H9 (cell line): Measurements from ENCODE around the gene TNRC18. TPM values are rescaled to one million over a fixed set of nuclear protein-coding genes. Genes with fewer than 3 reads are reported as not detected.

Experiments
- DNase-seq: peaks from one replicate; pipeline ENCODE4 v3.0.0-alpha.2; 2017
- H2AFZ ChIP-seq: one replicate; pipeline ENCODE4 v1.6.1; 2013; ENCODE audit warnings: mild to moderate bottlenecking, low read length, control low read depth, moderate library complexity
- H2AK5ac ChIP-seq: 2 replicates; pipeline ENCODE4 v1.6.1; 2013; ENCODE audit warnings: low read length, control low read depth, mixed read lengths; ENCODE audit not compliant: insufficient read length
- H2BK120ac ChIP-seq: one replicate; pipeline ENCODE4 v1.6.1; 2013; ENCODE audit warnings: low read depth, mild to moderate bottlenecking, low read length, control low read depth, inconsistent platforms; ENCODE audit not compliant: poor library complexity, severe bottlenecking
- H2BK12ac ChIP-seq: 2 replicates; pipeline ENCODE4 v1.6.1; 2013; ENCODE audit warnings: low read length, control low read depth, mixed read lengths, low read depth; ENCODE audit not compliant: insufficient read length
- H2BK15ac ChIP-seq: 2 replicates; pipeline ENCODE4 v1.6.1; 2013; ENCODE audit warnings: low read depth, low read length, control low read depth
- H2BK20ac ChIP-seq: one replicate; pipeline ENCODE4 v1.6.1; 2013; ENCODE audit warnings: low read depth, mild to moderate bottlenecking, low read length, control low read depth, inconsistent platforms; ENCODE audit not compliant: poor library complexity, severe bottlenecking
- H2BK5ac ChIP-seq: 2 replicates; pipeline ENCODE4 v1.6.1; 2013; ENCODE audit warnings: low read length, control low read depth, mixed read lengths; ENCODE audit not compliant: insufficient read length
- H3K14ac ChIP-seq: 2 replicates; pipeline ENCODE4 v1.6.1; 2013; ENCODE audit warnings: low read length, control low read depth; ENCODE audit not compliant: insufficient read depth
- H3K18ac ChIP-seq: 2 replicates; pipeline ENCODE4 v1.6.1; 2013; ENCODE audit warnings: low read depth, mild to moderate bottlenecking, mixed read lengths, low read length, control low read depth; ENCODE audit not compliant: insufficient read length
- H3K23ac ChIP-seq: 2 replicates; pipeline ENCODE4 v1.6.1; 2013; ENCODE audit warnings: low read length, control low read depth, mixed read lengths, low read depth; ENCODE audit not compliant: insufficient read length
- H3K23me2 ChIP-seq: 2 replicates; pipeline ENCODE4 v1.6.1; 2013; ENCODE audit warnings: low read depth, mild to moderate bottlenecking, mixed read lengths, low read length, control low read depth; ENCODE audit not compliant: insufficient read length, poor library complexity, severe bottlenecking
- H3K27ac ChIP-seq: 2 replicates; pipeline ENCODE4 v1.5.1; 2013; ENCODE audit warnings: low read length, control low read depth, mixed read lengths, low read depth; ENCODE audit not compliant: insufficient read length
- H3K27me3 ChIP-seq: 2 replicates; pipeline ENCODE4 v1.6.1; 2013; ENCODE audit warnings: low read length, control low read depth, inconsistent platforms; ENCODE audit not compliant: insufficient read depth
- H3K4ac ChIP-seq: 2 replicates; pipeline ENCODE4 v1.6.1; 2013; ENCODE audit warnings: low read depth, mild to moderate bottlenecking, control low read depth, inconsistent platforms, low read length, moderate library complexity
- H3K4me1 ChIP-seq: 2 replicates; pipeline ENCODE4 v1.6.1; 2013; ENCODE audit warnings: low read length, control low read depth, inconsistent platforms; ENCODE audit not compliant: insufficient read depth
- H3K4me2 ChIP-seq: 2 replicates; pipeline ENCODE4 v1.6.1; 2013; ENCODE audit warnings: low read length, control low read depth, mixed read lengths; ENCODE audit not compliant: insufficient read length, insufficient read depth
- H3K56ac ChIP-seq: 2 replicates; pipeline ENCODE4 v1.6.1; 2013; ENCODE audit warnings: low read depth, mild to moderate bottlenecking, mixed read lengths, low read length, control low read depth; ENCODE audit not compliant: insufficient read length
- H3K79me1 ChIP-seq: 2 replicates; pipeline ENCODE4 v1.6.1; 2013; ENCODE audit warnings: low read depth, mild to moderate bottlenecking, moderate library complexity, low read length, control low read depth, inconsistent platforms; ENCODE audit not compliant: insufficient read depth, poor library complexity, severe bottlenecking
- H3K79me2 ChIP-seq: 2 replicates; pipeline ENCODE4 v1.6.1; 2013; ENCODE audit warnings: low read length, control low read depth, inconsistent platforms; ENCODE audit not compliant: insufficient read depth
- H3K9ac ChIP-seq: 2 replicates; pipeline ENCODE4 v1.6.1; 2013; ENCODE audit warnings: low read length, control low read depth, mixed read lengths; ENCODE audit not compliant: insufficient read length; ENCODE audit errors: extremely low read depth
- H3K9me3 ChIP-seq: one replicate; pipeline ENCODE4 v1.6.1; 2013; ENCODE audit warnings: low read depth, low read length, inconsistent platforms; ENCODE audit not compliant: control insufficient read depth
- H3T11ph ChIP-seq: one replicate; pipeline ENCODE4 v1.6.1; 2013; ENCODE audit warnings: mild to moderate bottlenecking, low read length, control low read depth, inconsistent platforms
- H4K20me1 ChIP-seq: one replicate; pipeline ENCODE4 v1.6.1; 2013; ENCODE audit not compliant: control insufficient read depth, insufficient read length, insufficient read depth
- H4K5ac ChIP-seq: 2 replicates; pipeline ENCODE4 v1.6.1; 2013; ENCODE audit warnings: low read depth, mild to moderate bottlenecking, mixed read lengths, low read length, control low read depth; ENCODE audit not compliant: insufficient read length
- H4K8ac ChIP-seq: replicated peaks from 2 replicates; pipeline ENCODE4 v1.6.1; 2013; ENCODE audit warnings: low read length, control low read depth, mixed read lengths, low read depth; ENCODE audit not compliant: insufficient read length
- H4K91ac ChIP-seq: 2 replicates; pipeline ENCODE4 v1.6.1; 2013; ENCODE audit warnings: low read depth, mild to moderate bottlenecking, moderate library complexity, mixed read lengths, low read length, control low read depth; ENCODE audit not compliant: insufficient read length
- H3K27ac Mint-ChIP-seq, 3 experiments: 2 replicates in 2 of 3; 3 replicates in 1 of 3; pipeline ENCODE4 v1.8.0; 2020 to 2021; ENCODE audit warnings: mixed read lengths in 3 of 3, mild to moderate bottlenecking in 1 of 3, moderate library complexity in 1 of 3
- H3K27me3 Mint-ChIP-seq: 2 replicates; pipeline ENCODE4 v1.8.0; 2021; ENCODE audit warnings: low read depth, mild to moderate bottlenecking, moderate library complexity, mixed read lengths
- H3K36me3 Mint-ChIP-seq, 3 experiments: 2 replicates in 2 of 3; 3 replicates in 1 of 3; pipeline ENCODE4 v1.8.0; 2020 to 2021; ENCODE audit warnings: low read depth in 3 of 3, mixed read lengths in 3 of 3; ENCODE audit not compliant: insufficient read depth in 1 of 3
- H3K4me1 Mint-ChIP-seq, 2 experiments: 2 replicates each; pipeline ENCODE4 v1.8.0; 2020; ENCODE audit warnings: mixed read lengths in 2 of 2
- H3K4me3 Mint-ChIP-seq, 2 experiments: 2 replicates in 1 of 2; 3 replicates in 1 of 2; pipeline ENCODE4 v1.8.0; 2020 to 2021; ENCODE audit warnings: mild to moderate bottlenecking in 2 of 2, mixed read lengths in 2 of 2, moderate library complexity in 1 of 2
- H3K9me3 Mint-ChIP-seq, 2 experiments: 2 replicates in 1 of 2; 3 replicates in 1 of 2; pipeline ENCODE4 v1.8.0; 2020; ENCODE audit warnings: mild to moderate bottlenecking in 2 of 2, mixed read lengths in 2 of 2, moderate library complexity in 1 of 2
- CTCF ChIP-seq: fragments of 200-600 bp; sonication (generic); conservative IDR thresholded peaks from 3 replicates; pipeline ENCODE4 v1.8.0; 2021; ENCODE audit warnings: antibody characterized with exemption, mild to moderate bottlenecking
- WGBS: extraction: QIAGEN DNeasy Blood & Tissue Kit; methylation state at CpG from one replicate; pipeline ENCODE4 v1.1.7; 2013; ENCODE audit warnings: missing lambda C conversion rate, low lambda C conversion rate, mixed read lengths; ENCODE audit not compliant: insufficient read length; ENCODE audit errors: extremely low coverage; 5-methylcytosine and 5-hydroxymethylcytosine counted together
- total RNA-seq: library from RNA; stranded (reverse); gene quantifications from 2 replicates; pipeline ENCODE4 v1.2.1, GENCODE V29; 2021

The TNRC18 gene
- total RNA-seq, 1 experiment from 2014 or later: 21.2 TPM

DNA sequence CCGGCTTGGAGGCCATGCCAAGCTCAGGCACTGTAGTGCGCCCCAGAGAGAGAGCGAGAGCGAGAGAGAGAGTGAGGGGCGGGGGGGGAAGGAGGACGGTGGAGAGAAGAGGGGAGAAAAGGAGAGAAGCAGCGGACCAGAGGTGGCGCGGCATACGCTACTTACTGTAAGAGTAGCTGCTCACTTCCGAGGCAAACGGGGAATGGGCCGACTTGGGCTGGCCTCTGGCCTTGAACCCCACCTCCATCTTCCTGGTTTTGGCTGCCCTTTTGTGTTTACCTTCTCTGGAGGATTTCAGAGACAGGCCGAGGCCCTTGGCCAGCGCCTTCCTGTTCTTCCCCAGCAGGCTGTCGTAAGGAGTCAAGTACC, 66.9 kb downstream of the TNRC18 start:
- Histone ChIP-seq H3K4ac (no peak overlapping the region), H2BK12ac (no peak overlapping the region), H4K20me1 (no peaks in the 10 kb centered on the region), H4K8ac (no peak overlapping the region), H3K9me3 (no peaks in the 10 kb centered on the region), H2BK15ac (no peak overlapping the region), H3K27me3 (peaks cover 6% of the 10 kb centered on the region; the same call in 1 of the 2 replicates), H4K91ac (no peak overlapping the region), H3K27ac (no peak overlapping the region), H2BK20ac (no peak overlapping the region), H3K4me1 (0 out of 2 replicates have a peak, but pooled peaks cover 2% of the 10 kb centered on the region), H2BK120ac (no peak overlapping the region), H3T11ph (no peak overlapping the region), H3K4me2 (no peak overlapping the region), H2AK5ac (no peak overlapping the region), H4K5ac (no peak overlapping the region), H3K9ac (no peak overlapping the region), H3K23me2 (no peaks in the 10 kb centered on the region), H3K14ac (no peak overlapping the region), H2BK5ac (no peak overlapping the region), H3K18ac (no peak overlapping the region), H3K79me1 (no peaks in the 10 kb centered on the region), H3K56ac (no peak overlapping the region), H2AFZ (no peak overlapping the region), H3K23ac (no peak overlapping the region), H3K79me2 (no peaks in the 10 kb centered on the region)
- WGBS: no CpG with 5 or more reads among the region's 16 CpGs
- no peak for DNase-seq
- no peak overlapping the region for H3K4me3 Mint-ChIP-seq
- no peak for TF ChIP-seq CTCF
- peaks cover 3 to 16% (median 14%) of the 10 kb centered on the region in 3 experiments; a peak in 6 of 7 replicates for H3K36me3 Mint-ChIP-seq
- no peak overlapping the region for H3K27ac Mint-ChIP-seq
- peaks cover 22% of the 10 kb centered on the region for H3K27me3 Mint-ChIP-seq
- H3K9me3 Mint-ChIP-seq: peaks cover 0 to 12% of the 10 kb centered on the region in 2 experiments; a peak in 3 of 5 replicates
- peaks cover 16 to 19% of the 10 kb centered on the region in 2 experiments for H3K4me1 Mint-ChIP-seq
